GM12864 (cell line): ENCODE data around the gene RASGEF1C.

ENCODE experiments used
- DNase-seq: peaks from one replicate; pipeline ENCODE4 v3.0.0-alpha.2; 2011; ENCODE audit warnings: low read depth
- H3K4me3 ChIP-seq: 2 replicates; pipeline ENCODE4 v1.5.1; 2011; ENCODE audit warnings: mild to moderate bottlenecking, low read depth, low read length, control low read depth
- TF ChIP-seq, protein P1 (sequence below): IDR thresholded peaks from 2 replicates; pipeline ENCODE4 v1.5.1; 2011; ENCODE audit warnings: low read depth, mild to moderate bottlenecking, moderate library complexity, low read length, control low read depth, inconsistent platforms; ENCODE audit errors: missing control alignments

The RASGEF1C gene

GRCh38 chr5:180098526-180098925, 110.5 kb downstream of the RASGEF1C start:
- no peak overlapping the region for H3K4me3 ChIP-seq
- TF ChIP-seq, protein P1, sequence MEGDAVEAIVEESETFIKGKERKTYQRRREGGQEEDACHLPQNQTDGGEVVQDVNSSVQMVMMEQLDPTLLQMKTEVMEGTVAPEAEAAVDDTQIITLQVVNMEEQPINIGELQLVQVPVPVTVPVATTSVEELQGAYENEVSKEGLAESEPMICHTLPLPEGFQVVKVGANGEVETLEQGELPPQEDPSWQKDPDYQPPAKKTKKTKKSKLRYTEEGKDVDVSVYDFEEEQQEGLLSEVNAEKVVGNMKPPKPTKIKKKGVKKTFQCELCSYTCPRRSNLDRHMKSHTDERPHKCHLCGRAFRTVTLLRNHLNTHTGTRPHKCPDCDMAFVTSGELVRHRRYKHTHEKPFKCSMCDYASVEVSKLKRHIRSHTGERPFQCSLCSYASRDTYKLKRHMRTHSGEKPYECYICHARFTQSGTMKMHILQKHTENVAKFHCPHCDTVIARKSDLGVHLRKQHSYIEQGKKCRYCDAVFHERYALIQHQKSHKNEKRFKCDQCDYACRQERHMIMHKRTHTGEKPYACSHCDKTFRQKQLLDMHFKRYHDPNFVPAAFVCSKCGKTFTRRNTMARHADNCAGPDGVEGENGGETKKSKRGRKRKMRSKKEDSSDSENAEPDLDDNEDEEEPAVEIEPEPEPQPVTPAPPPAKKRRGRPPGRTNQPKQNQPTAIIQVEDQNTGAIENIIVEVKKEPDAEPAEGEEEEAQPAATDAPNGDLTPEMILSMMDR = no peak
- no peak for DNase-seq

DNA sequence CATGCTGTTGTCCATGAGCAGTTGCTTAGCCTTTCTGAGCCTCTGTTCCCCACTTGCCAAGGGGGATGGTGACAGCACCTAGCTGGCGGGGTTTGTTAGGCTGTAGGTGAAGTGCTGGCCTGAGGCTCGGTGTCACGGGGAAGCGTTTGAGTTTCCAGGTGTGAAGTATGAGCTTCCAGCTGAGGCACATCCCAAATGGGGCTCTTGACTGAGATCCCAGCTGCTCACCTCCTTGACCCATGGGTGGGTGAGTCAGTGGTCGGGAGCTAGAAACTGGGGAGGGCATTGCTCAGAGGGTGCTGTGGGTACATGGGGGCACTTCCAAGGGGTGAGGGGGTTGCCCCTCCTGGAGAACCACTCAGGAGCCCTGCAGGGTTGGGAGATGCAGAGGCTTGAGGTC, 111.1 kb downstream of the RASGEF1C start:
- no peak for DNase-seq
- no peak overlapping the region for H3K4me3 ChIP-seq
- TF ChIP-seq, protein P1 = no peak

- DNase-seq = no peak
- TF ChIP-seq, protein P1 = no peak
- no peak overlapping the region for H3K4me3 ChIP-seq
Measured at GRCh38 chr5:180097163-180097894, 111.7 kb downstream of the RASGEF1C start.

- TF ChIP-seq, protein P1 = no peak
- DNase-seq = no peak
- H3K4me3 ChIP-seq = no peak overlapping the region
Measured at GRCh38 chr5:180096616-180097015, 112.4 kb downstream of the RASGEF1C start.

GRCh38 chr5:180095545-180095944, 113.5 kb downstream of the RASGEF1C start:
- no peak for DNase-seq
- no peak overlapping the region for H3K4me3 ChIP-seq
- TF ChIP-seq, protein P1 = no peak

- no peak for DNase-seq
- TF ChIP-seq, protein P1 = no peak
- no peak overlapping the region for H3K4me3 ChIP-seq
Measured at GRCh38 chr5:180093651-180094382, 115.2 kb downstream of the RASGEF1C start.
